Measurements from ENCODE around the gene RNF113A. TPM values are rescaled to one million over a fixed set of nuclear protein-coding genes. Genes with fewer than 3 reads are reported as not detected.
A peak's percentile ranks its signal among the peaks of the same experiment; 100 is the strongest.

RNF113A gene
- total RNA-seq, 4 donors from 2014 or later, result 7.7 to 14.3 (median 10.9) TPM

DNA sequence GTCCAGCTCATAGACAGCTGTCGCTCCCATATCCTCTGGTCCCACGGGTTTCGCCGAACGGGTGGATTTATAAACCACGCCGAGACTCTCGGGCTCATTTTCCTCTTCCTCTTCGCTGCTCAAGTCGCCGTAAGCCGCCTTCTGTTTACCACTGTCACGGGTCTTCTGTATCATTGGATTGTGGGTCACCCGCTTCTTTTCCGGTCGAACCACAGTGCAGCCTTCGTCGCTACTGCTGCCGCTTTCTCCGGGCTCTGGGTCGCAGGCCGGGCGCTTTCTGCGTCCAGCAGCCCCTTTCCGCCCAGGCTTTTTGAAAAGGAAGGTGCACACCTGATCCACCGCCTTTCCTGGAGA, 311 bp downstream of the RNF113A start:
- Histone ChIP-seq H3K27me3 (no peaks in the 10 kb centered on the region), H3K4me3 (peak overlapping the region; percentile 42 to 67 (median 64)), H3K27ac (peak overlapping the region; percentile 44 to 96 (median 94)), H3K36me3 (peaks cover 0 to 8% (median 0%) of the 10 kb centered on the region in 3 donors), H3K4me1 (peaks cover 0 to 23% (median 0%) of the 10 kb centered on the region in 4 donors), H3K9me3 (no peaks in the 10 kb centered on the region)
- DNase-seq (ENCODE audit: low spot score in 2 of 2), result no peak
- 0 to 37% methylated on average over 12 to 26 of the region's 26 CpGs for WGBS, 2 donors
- TF ChIP-seq, protein P1, sequence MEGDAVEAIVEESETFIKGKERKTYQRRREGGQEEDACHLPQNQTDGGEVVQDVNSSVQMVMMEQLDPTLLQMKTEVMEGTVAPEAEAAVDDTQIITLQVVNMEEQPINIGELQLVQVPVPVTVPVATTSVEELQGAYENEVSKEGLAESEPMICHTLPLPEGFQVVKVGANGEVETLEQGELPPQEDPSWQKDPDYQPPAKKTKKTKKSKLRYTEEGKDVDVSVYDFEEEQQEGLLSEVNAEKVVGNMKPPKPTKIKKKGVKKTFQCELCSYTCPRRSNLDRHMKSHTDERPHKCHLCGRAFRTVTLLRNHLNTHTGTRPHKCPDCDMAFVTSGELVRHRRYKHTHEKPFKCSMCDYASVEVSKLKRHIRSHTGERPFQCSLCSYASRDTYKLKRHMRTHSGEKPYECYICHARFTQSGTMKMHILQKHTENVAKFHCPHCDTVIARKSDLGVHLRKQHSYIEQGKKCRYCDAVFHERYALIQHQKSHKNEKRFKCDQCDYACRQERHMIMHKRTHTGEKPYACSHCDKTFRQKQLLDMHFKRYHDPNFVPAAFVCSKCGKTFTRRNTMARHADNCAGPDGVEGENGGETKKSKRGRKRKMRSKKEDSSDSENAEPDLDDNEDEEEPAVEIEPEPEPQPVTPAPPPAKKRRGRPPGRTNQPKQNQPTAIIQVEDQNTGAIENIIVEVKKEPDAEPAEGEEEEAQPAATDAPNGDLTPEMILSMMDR (IDR thresholded peaks at IDR 0.05), result no peak
- TF ChIP-seq EP300 (IDR thresholded peaks at IDR 0.05), result no peak
- no peak for TF ChIP-seq POLR2A (IDR thresholded peaks at IDR 0.05)

DNA sequence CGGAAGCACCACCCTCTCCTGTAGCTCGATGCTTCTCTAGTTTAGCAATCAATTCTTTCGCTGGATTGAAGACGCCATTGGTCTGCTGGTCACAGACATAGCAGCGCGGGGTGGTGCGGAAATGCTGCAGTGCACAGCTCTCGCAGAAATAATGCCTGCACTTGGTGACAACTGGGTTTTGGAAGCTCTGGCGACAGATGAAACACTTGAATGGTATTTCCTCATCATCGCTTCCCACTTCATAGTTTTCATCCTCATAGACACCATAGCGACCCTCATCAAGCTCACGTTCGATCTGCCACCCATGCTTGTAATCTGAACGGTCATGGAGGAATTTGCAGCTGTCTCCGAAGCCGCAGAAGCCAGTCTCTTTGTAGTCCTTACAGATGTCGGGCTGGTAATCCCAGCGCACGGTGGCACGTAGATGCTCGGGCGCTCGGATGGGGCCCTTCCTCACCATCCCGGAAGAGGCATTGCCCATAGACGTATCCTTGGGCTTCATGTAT, 854 bp downstream of the RNF113A start:
- 1 to 32% methylated on average over 25 of the region's 25 CpGs for WGBS, 2 donors
- DNase-seq (ENCODE audit: low spot score in 2 of 2), result no peak
- H3K9me3 ChIP-seq, result no peaks in the 10 kb centered on the region
- H3K27ac ChIP-seq, result peak overlapping the region; percentile 44 to 96 (median 94)
- TF ChIP-seq EP300 (IDR thresholded peaks at IDR 0.05) (no peak), POLR2A (IDR thresholded peaks at IDR 0.05) (no peak)
- TF ChIP-seq, protein P1 (IDR thresholded peaks at IDR 0.05), result no peak
- H3K36me3 ChIP-seq, result peaks cover 0 to 4% (median 0%) of the 10 kb centered on the region in 3 donors
- peak overlapping the region; percentile 42 to 67 (median 64) for H3K4me3 ChIP-seq
- no peaks in the 10 kb centered on the region for H3K27me3 ChIP-seq
- H3K4me1 ChIP-seq, result peaks cover 0 to 23% (median 0%) of the 10 kb centered on the region in 4 donors

DNA sequence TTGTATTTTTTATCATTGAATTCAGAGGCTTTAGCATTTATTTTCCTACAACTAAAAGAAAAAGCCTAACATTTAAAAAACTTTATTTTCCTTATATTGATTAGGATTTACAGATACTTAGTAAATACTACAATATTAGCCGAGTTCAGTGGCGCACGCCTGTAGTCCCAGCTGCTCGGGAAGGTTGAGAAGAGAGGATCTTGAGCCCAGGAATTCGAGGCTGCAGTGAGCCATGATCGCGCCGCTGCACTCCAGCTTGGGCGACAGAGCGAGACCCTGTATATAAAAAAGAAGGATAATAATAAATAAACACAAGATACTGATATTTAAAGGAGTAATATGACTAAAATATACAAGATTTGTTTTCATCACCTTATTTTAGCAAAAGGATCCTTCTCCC, 18.1 kb downstream of the RNF113A start:
- 14 to 54% methylated on average over 10 of the region's 10 CpGs for WGBS, 2 donors
- Histone ChIP-seq H3K4me3 (peak overlapping the region; percentile 32 to 61 (median 45)), H3K27me3 (no peaks in the 10 kb centered on the region), H3K27ac (peak overlapping the region; percentile 83 to 90 (median 90)), H3K4me1 (no peaks in the 10 kb centered on the region), H3K36me3 (peaks cover 0 to 18% (median 0%) of the 10 kb centered on the region in 3 donors), H3K9me3 (no peaks in the 10 kb centered on the region)
- TF ChIP-seq POLR2A (IDR thresholded peaks at IDR 0.05), result no peak
- TF ChIP-seq EP300 (IDR thresholded peaks at IDR 0.05), result no peak
- TF ChIP-seq, protein P1 (IDR thresholded peaks at IDR 0.05), result no peak
- peak in 1 of 2 donors; percentile 14 for DNase-seq (ENCODE audit: low spot score in 2 of 2)

- no peaks in the 10 kb centered on the region for H3K27me3 ChIP-seq
- peak; percentile 87 to 88 for DNase-seq (ENCODE audit: low spot score in 2 of 2)
- no peaks in the 10 kb centered on the region for H3K9me3 ChIP-seq
- H3K4me1 ChIP-seq, result no peaks in the 10 kb centered on the region
- TF ChIP-seq POLR2A (IDR thresholded peaks at IDR 0.05) (peak in 1 of 2 donors; percentile 59), EP300 (IDR thresholded peaks at IDR 0.05) (peak; percentile 33 to 81)
- TF ChIP-seq, protein P1 (IDR thresholded peaks at IDR 0.05), result no peak
- WGBS, 2 donors, result 1 to 37% methylated on average over 11 to 54 of the region's 54 CpGs
- peak within 1 kb of the TSS; percentile 83 to 90 (median 90) for H3K27ac ChIP-seq
- peaks cover 0 to 22% (median 0%) of the 10 kb centered on the region in 3 donors for H3K36me3 ChIP-seq
- H3K4me3 ChIP-seq, result peak within 1 kb of the TSS; percentile 49 to 66 (median 56)
Observed at GRCh38 chrX:119852382-119853353, 18.9 kb downstream of the RNF113A start, which contains the start of gene UPF3B. Gene UPF3B, minus strand, starts transcription at chrX:119852963. Its CDS starts 35 bp downstream, at chrX:119852928.
